ENCODE data around the gene PPARD. TPM values are rescaled to one million over a fixed set of nuclear protein-coding genes. Genes with fewer than 3 reads are reported as not detected.

PPARD gene
- total and polyA plus RNA-seq, 2 donors (not counting 1 experiment from before 2014, with no cell fraction given) = 14.8 to 16.3 TPM

GRCh38 chr6:35367646-35368037, 25.3 kb downstream of the PPARD start:
- Histone ChIP-seq H3K4me2 (ENCODE audit: extremely low read depth, insufficient read depth, low read length) (no peak overlapping the region), H3K36me3 (ENCODE audit: control insufficient read depth, insufficient read depth, low read length) (no peaks in the 10 kb centered on the region), H2AFZ (ENCODE audit: low read length) (no peak overlapping the region), H3K79me2 (ENCODE audit: control insufficient read depth, insufficient read depth, low read length) (peaks cover 48% of the 10 kb centered on the region), H3K27ac (ENCODE audit: insufficient read depth, low read length) (peak overlapping the region; percentile 53), H4K20me1 (ENCODE audit: control insufficient read depth, extremely low read depth, insufficient read depth, low read length) (no peaks in the 10 kb centered on the region), H3K27me3 (ENCODE audit: control insufficient read depth, insufficient read depth, low read length) (no peaks in the 10 kb centered on the region), H3K4me3 (replicated peaks in 1 of 4; ENCODE audit: control extremely low read depth in 1 of 4, insufficient read depth in 1 of 4, low read depth in 3 of 4, low read length in 4 of 4) (no peak overlapping the region), H3K9me3 (ENCODE audit: control insufficient read depth, insufficient read depth, low read depth, low read length) (no peaks in the 10 kb centered on the region), H3K9ac (ENCODE audit: insufficient read depth, low read length) (no peak overlapping the region), H3K4me1 (ENCODE audit: control insufficient read depth, extremely low read depth, insufficient read depth, low read length) (peaks cover 29% of the 10 kb centered on the region)
- DNase-seq (ENCODE audit: low read depth in 2 of 2) = no peak
- TF ChIP-seq, protein P1, sequence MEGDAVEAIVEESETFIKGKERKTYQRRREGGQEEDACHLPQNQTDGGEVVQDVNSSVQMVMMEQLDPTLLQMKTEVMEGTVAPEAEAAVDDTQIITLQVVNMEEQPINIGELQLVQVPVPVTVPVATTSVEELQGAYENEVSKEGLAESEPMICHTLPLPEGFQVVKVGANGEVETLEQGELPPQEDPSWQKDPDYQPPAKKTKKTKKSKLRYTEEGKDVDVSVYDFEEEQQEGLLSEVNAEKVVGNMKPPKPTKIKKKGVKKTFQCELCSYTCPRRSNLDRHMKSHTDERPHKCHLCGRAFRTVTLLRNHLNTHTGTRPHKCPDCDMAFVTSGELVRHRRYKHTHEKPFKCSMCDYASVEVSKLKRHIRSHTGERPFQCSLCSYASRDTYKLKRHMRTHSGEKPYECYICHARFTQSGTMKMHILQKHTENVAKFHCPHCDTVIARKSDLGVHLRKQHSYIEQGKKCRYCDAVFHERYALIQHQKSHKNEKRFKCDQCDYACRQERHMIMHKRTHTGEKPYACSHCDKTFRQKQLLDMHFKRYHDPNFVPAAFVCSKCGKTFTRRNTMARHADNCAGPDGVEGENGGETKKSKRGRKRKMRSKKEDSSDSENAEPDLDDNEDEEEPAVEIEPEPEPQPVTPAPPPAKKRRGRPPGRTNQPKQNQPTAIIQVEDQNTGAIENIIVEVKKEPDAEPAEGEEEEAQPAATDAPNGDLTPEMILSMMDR (conservative IDR thresholded peaks at IDR 0.05 in 1 of 2, IDR thresholded peaks at IDR 0.05 in 1 of 2; ENCODE audit: low read depth in 1 of 2, low read length in 2 of 2) = no peak
- TF ChIP-seq EZH2 (IDR thresholded peaks at IDR 0.05; ENCODE audit: low read length, missing control alignments) = no peak

GRCh38 chr6:35368038-35368887, 25.9 kb downstream of the PPARD start:
- DNase-seq (ENCODE audit: low read depth in 2 of 2) = peak in 1 of 2 donors; percentile 84
- Histone ChIP-seq H3K4me3 (replicated peaks in 1 of 4; ENCODE audit: control extremely low read depth in 1 of 4, insufficient read depth in 1 of 4, low read depth in 3 of 4, low read length in 4 of 4) (no peak overlapping the region), H3K27ac (ENCODE audit: insufficient read depth, low read length) (peak overlapping the region; percentile 53), H4K20me1 (ENCODE audit: control insufficient read depth, extremely low read depth, insufficient read depth, low read length) (no peaks in the 10 kb centered on the region), H3K36me3 (ENCODE audit: control insufficient read depth, insufficient read depth, low read length) (no peaks in the 10 kb centered on the region), H3K27me3 (ENCODE audit: control insufficient read depth, insufficient read depth, low read length) (no peaks in the 10 kb centered on the region), H3K9me3 (ENCODE audit: control insufficient read depth, insufficient read depth, low read depth, low read length) (no peaks in the 10 kb centered on the region), H3K9ac (ENCODE audit: insufficient read depth, low read length) (no peak overlapping the region), H3K4me1 (ENCODE audit: control insufficient read depth, extremely low read depth, insufficient read depth, low read length) (peaks cover 29% of the 10 kb centered on the region), H3K4me2 (ENCODE audit: extremely low read depth, insufficient read depth, low read length) (no peak overlapping the region), H2AFZ (ENCODE audit: low read length) (no peak overlapping the region), H3K79me2 (ENCODE audit: control insufficient read depth, insufficient read depth, low read length) (peaks cover 45% of the 10 kb centered on the region)
- TF ChIP-seq, protein P1 (conservative IDR thresholded peaks at IDR 0.05 in 1 of 2, IDR thresholded peaks at IDR 0.05 in 1 of 2; ENCODE audit: low read depth in 1 of 2, low read length in 2 of 2) = no peak
- no peak for TF ChIP-seq EZH2 (IDR thresholded peaks at IDR 0.05; ENCODE audit: low read length, missing control alignments)

DNA sequence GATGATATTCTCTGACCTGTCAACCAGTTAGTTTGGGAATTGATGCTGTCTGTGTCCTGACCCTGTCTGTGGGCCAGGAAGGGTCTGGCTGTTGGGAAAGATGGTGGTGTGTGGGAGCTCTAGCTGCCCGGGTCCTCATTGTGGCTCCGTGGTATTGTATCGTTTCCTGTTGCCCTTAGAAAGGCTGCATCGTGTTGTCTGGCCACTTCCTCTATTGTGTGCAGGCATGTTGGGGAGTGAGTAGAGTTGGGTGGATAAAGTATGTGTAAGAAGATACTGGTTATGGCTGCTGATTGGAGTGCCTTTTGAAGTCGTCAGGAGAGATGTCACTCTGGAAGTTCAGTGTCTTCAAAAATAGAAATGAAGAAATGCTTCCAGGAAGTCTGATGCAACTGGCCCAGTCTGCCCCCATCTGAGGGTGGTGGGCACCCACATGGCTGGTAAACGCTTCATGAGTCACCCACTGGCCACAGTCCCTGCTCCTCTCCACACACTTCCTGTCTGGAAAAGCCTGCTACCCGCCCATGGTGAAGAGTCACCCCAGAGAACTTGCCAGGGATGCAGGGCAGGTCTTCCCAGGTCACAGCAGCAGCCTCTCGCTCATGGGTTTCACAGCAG, 27.9 kb downstream of the PPARD start:
- H3K9ac ChIP-seq (ENCODE audit: insufficient read depth, low read length) = peak overlapping the region; percentile 43
- H3K4me3 ChIP-seq (replicated peaks in 1 of 4; ENCODE audit: control extremely low read depth in 1 of 4, insufficient read depth in 1 of 4, low read depth in 3 of 4, low read length in 4 of 4) = no peak overlapping the region
- peak overlapping the region; percentile 92 for H3K27ac ChIP-seq (ENCODE audit: insufficient read depth, low read length)
- DNase-seq (ENCODE audit: low read depth in 2 of 2) = peak; percentile 93 to 97
- no peaks in the 10 kb centered on the region for H3K36me3 ChIP-seq (ENCODE audit: control insufficient read depth, insufficient read depth, low read length)
- no peaks in the 10 kb centered on the region for H3K9me3 ChIP-seq (ENCODE audit: control insufficient read depth, insufficient read depth, low read depth, low read length)
- H3K4me2 ChIP-seq (ENCODE audit: extremely low read depth, insufficient read depth, low read length) = peak overlapping the region; percentile 67
- no peak overlapping the region for H2AFZ ChIP-seq (ENCODE audit: low read length)
- H3K4me1 ChIP-seq (ENCODE audit: control insufficient read depth, extremely low read depth, insufficient read depth, low read length) = peaks cover 29% of the 10 kb centered on the region
- H3K27me3 ChIP-seq (ENCODE audit: control insufficient read depth, insufficient read depth, low read length) = no peaks in the 10 kb centered on the region
- TF ChIP-seq, protein P1 (conservative IDR thresholded peaks at IDR 0.05 in 1 of 2, IDR thresholded peaks at IDR 0.05 in 1 of 2; ENCODE audit: low read depth in 1 of 2, low read length in 2 of 2) = no peak
- TF ChIP-seq EZH2 (IDR thresholded peaks at IDR 0.05; ENCODE audit: low read length, missing control alignments) = no peak
- H3K79me2 ChIP-seq (ENCODE audit: control insufficient read depth, insufficient read depth, low read length) = peaks cover 46% of the 10 kb centered on the region
- H4K20me1 ChIP-seq (ENCODE audit: control insufficient read depth, extremely low read depth, insufficient read depth, low read length) = no peaks in the 10 kb centered on the region
